ENCODE measurements around the gene DPP9.

DPP9 gene

GRCh38 chr19:4707956-4708650, 15.5 kb downstream of the DPP9 start:
- peak; percentile 77 for DNase-seq

- DNase-seq: no peak
Measured at GRCh38 chr19:4707322-4707721, 16.3 kb downstream of the DPP9 start.

- DNase-seq: no peak
Measured at GRCh38 chr19:4705413-4706131, 18.1 kb downstream of the DPP9 start.

- DNase-seq: no peak
Measured at GRCh38 chr19:4704317-4704673, 19.3 kb downstream of the DPP9 start.

- no peak for DNase-seq
Measured at GRCh38 chr19:4703671-4704316, 19.8 kb downstream of the DPP9 start.

GRCh38 chr19:4702764-4703163, 20.9 kb downstream of the DPP9 start:
- DNase-seq: no peak

GRCh38 chr19:4701557-4701956, 22.1 kb downstream of the DPP9 start:
- no peak for DNase-seq

GRCh38 chr19:4700693-4700970, 23.0 kb downstream of the DPP9 start:
- no peak for DNase-seq

- DNase-seq: no peak
Measured at GRCh38 chr19:4699826-4700692, 23.6 kb downstream of the DPP9 start.

- no peak for DNase-seq
Measured at GRCh38 chr19:4697304-4697703, 26.3 kb downstream of the DPP9 start.

GRCh38 chr19:4695224-4695731, 28.4 kb downstream of the DPP9 start:
- no peak for DNase-seq

- DNase-seq: peak; percentile 99
Measured at GRCh38 chr19:4694211-4694987, 29.2 kb downstream of the DPP9 start.

GRCh38 chr19:4693471-4694121, 30.0 kb downstream of the DPP9 start:
- DNase-seq: no peak

- no peak for DNase-seq
Measured at GRCh38 chr19:4693078-4693350, 30.6 kb downstream of the DPP9 start.

GRCh38 chr19:4692251-4693077, 31.2 kb downstream of the DPP9 start:
- DNase-seq: no peak

GRCh38 chr19:4691373-4691772, 32.3 kb downstream of the DPP9 start:
- DNase-seq: no peak

- DNase-seq: no peak
Measured at GRCh38 chr19:4690361-4690760, 33.3 kb downstream of the DPP9 start.

GRCh38 chr19:4689403-4689802, 34.2 kb downstream of the DPP9 start:
- no peak for DNase-seq

- DNase-seq: no peak
Measured at GRCh38 chr19:4688587-4688986, 35.1 kb downstream of the DPP9 start.

GRCh38 chr19:4687396-4687795, 36.2 kb downstream of the DPP9 start:
- DNase-seq: no peak

GRCh38 chr19:4686700-4687099, 36.9 kb downstream of the DPP9 start:
- no peak for DNase-seq

Data from HCEC 1CT (cell line).